Liver (tissue), 9 donors: ENCODE results near the gene COL20A1. TPM values are rescaled to one million over a fixed set of nuclear protein-coding genes. Genes with fewer than 3 reads are reported as not detected.

Experiments used
- DNase-seq: peaks from one replicate; pipeline ENCODE4 v3.0.0-alpha.2; 2017; ENCODE audit warnings: low spot score
- H3K27ac ChIP-seq, 2 donors: one replicate each; pipeline ENCODE4 v1.7.0; 2013; ENCODE audit warnings: inconsistent platforms in 2 of 2, low read length in 2 of 2, control low read depth in 1 of 2, low read depth in 1 of 2, mild to moderate bottlenecking in 1 of 2
- H3K27me3 ChIP-seq, 4 donors: one replicate each; pipeline versions ENCODE4 v1.6.1 to v1.7.0; 2013; ENCODE audit warnings: low read length in 3 of 4, inconsistent platforms in 1 of 4, mild to moderate bottlenecking in 1 of 4, moderate library complexity in 1 of 4; ENCODE audit not compliant: control insufficient read depth in 4 of 4, insufficient read depth in 4 of 4
- H3K36me3 ChIP-seq, 4 donors: one replicate each; pipeline versions ENCODE4 v1.6.1 to v1.7.0; 2013; ENCODE audit warnings: low read length in 3 of 4, mild to moderate bottlenecking in 3 of 4, low read depth in 1 of 4, moderate library complexity in 1 of 4; ENCODE audit not compliant: control insufficient read depth in 4 of 4, insufficient read depth in 3 of 4
- H3K4me1 ChIP-seq, 4 donors: one replicate each; pipeline versions ENCODE4 v1.6.1 to v1.7.0; 2013; ENCODE audit warnings: low read length in 3 of 4, mild to moderate bottlenecking in 3 of 4, moderate library complexity in 1 of 4; ENCODE audit not compliant: control insufficient read depth in 4 of 4, insufficient read depth in 4 of 4
- H3K4me3 ChIP-seq, 3 donors: one replicate each; pipeline versions ENCODE4 v1.6.1 to v1.7.0; 2013; ENCODE audit warnings: low read length in 3 of 3, control low read depth in 1 of 3, low read depth in 1 of 3, mild to moderate bottlenecking in 1 of 3
- H3K9ac ChIP-seq, 2 donors: one replicate each; pipeline ENCODE4 v1.7.0; 2013; ENCODE audit warnings: low read length in 2 of 2, mild to moderate bottlenecking in 2 of 2, moderate library complexity in 2 of 2, control low read depth in 1 of 2, low read depth in 1 of 2
- H3K9me3 ChIP-seq, 4 donors: one replicate each; pipeline versions ENCODE4 v1.6.1 to v1.7.0; 2013; ENCODE audit warnings: low read length in 3 of 4; ENCODE audit not compliant: control insufficient read depth in 4 of 4
- ATF3 ChIP-seq: IDR thresholded peaks from 2 replicates; pipeline ENCODE4 v1.6.1; 2016; ENCODE audit warnings: antibody characterized with exemption
- FOXA1 ChIP-seq: IDR thresholded peaks from 2 replicates; pipeline ENCODE4 v1.6.1; 2016; ENCODE audit warnings: antibody characterized with exemption
- HNF4A ChIP-seq, 2 donors: conservative IDR thresholded peaks; 2 replicates each; pipeline ENCODE4 v1.6.1; 2016; ENCODE audit warnings: antibody characterized with exemption in 2 of 2, mild to moderate bottlenecking in 2 of 2
- NR2F2 ChIP-seq: IDR thresholded peaks from 2 replicates; pipeline ENCODE4 v1.6.1; 2016; ENCODE audit warnings: antibody characterized with exemption
- REST ChIP-seq: IDR thresholded peaks from 2 replicates; pipeline ENCODE4 v1.6.1; 2016; ENCODE audit warnings: antibody characterized with exemption, mild to moderate bottlenecking
- RXRA ChIP-seq, 2 donors: IDR thresholded peaks; 2 replicates each; pipeline ENCODE4 v1.6.1; 2017 to 2018; ENCODE audit warnings: antibody characterized with exemption in 2 of 2, mild to moderate bottlenecking in 1 of 2
- SP1 ChIP-seq: IDR thresholded peaks from 2 replicates; pipeline ENCODE4 v1.6.1; 2018; ENCODE audit warnings: antibody characterized with exemption, mild to moderate bottlenecking
- YY1 ChIP-seq: IDR thresholded peaks from 2 replicates; pipeline ENCODE4 v1.6.1; 2016; ENCODE audit warnings: antibody characterized with exemption, mild to moderate bottlenecking
- ZBTB33 ChIP-seq: IDR thresholded peaks from 2 replicates; pipeline ENCODE4 v1.6.1; 2016; ENCODE audit warnings: antibody characterized with exemption
- WGBS: extraction: QIAGEN DNeasy Blood & Tissue Kit; methylation state at CpG from one replicate; pipeline ENCODE4 v1.1.7; 2013; 5-methylcytosine and 5-hydroxymethylcytosine counted together
- polyA plus RNA-seq, 2 donors: library from polyadenylated mRNA; stranded (reverse) in 1 of 2; unstranded in 1 of 2; fragments of 200-250 nt in 1 of 2; fragments of >200 nt in 1 of 2; fragmentation: Nextera tagmentation in 1 of 2; extraction: Ambion mirVana in 1 of 2; gene quantifications; one replicate each; pipeline versions ENCODE4 v1.2.1 to v1.2.3, GENCODE V29; 2013 to 2015
- total RNA-seq, 2 donors: library from RNA; depleted of rRNA; stranded (reverse); fragments of >200 nt; gene quantifications; one replicate each; pipeline ENCODE4 v1.2.3, GENCODE V29; 2014
- donor health status: healthy.
- donor health status: healthy.
- donor health status: healthy.
- donor health status: healthy.
- donor health status: healthy.

The COL20A1 gene
- total and polyA plus RNA-seq, 4 donors, result not detected

GRCh38 chr20:63261795-63262528, 31.0 kb upstream of the COL20A1 start:
- H3K9ac ChIP-seq, result no peak overlapping the region
- peaks cover 0 to 3% (median 1%) of the 10 kb centered on the region in 4 donors for H3K4me1 ChIP-seq
- no peak for TF ChIP-seq NR2F2
- TF ChIP-seq FOXA1, result no peak
- TF ChIP-seq YY1, result no peak
- no peak for TF ChIP-seq HNF4A (conservative IDR thresholded peaks at IDR 0.05)
- no peak for TF ChIP-seq RXRA (IDR thresholded peaks at IDR 0.05)
- no peak for TF ChIP-seq REST
- TF ChIP-seq SP1, result no peak
- peaks cover 0 to 2% (median under 1%) of the 10 kb centered on the region in 4 donors for H3K27me3 ChIP-seq
- H3K4me3 ChIP-seq, result no peak overlapping the region
- H3K27ac ChIP-seq, result no peak overlapping the region
- WGBS, result 53% methylated on average over 30 of the region's 30 CpGs
- H3K9me3 ChIP-seq, result no peaks in the 10 kb centered on the region
- no peak for DNase-seq
- H3K36me3 ChIP-seq, result no peaks in the 10 kb centered on the region

GRCh38 chr20:63262836-63263235, 30.1 kb upstream of the COL20A1 start:
- no peaks in the 10 kb centered on the region for H3K9me3 ChIP-seq
- no peaks in the 10 kb centered on the region for H3K36me3 ChIP-seq
- H3K9ac ChIP-seq, result no peak overlapping the region
- 79% methylated on average over 9 of the region's 9 CpGs for WGBS
- H3K4me3 ChIP-seq, result no peak overlapping the region
- no peak for TF ChIP-seq REST
- no peak for TF ChIP-seq NR2F2
- no peak for TF ChIP-seq ATF3
- no peak for TF ChIP-seq ZBTB33
- TF ChIP-seq YY1, result no peak
- no peak for DNase-seq
- H3K27me3 ChIP-seq, result peaks cover 0 to 2% (median under 1%) of the 10 kb centered on the region in 4 donors
- H3K4me1 ChIP-seq, result peaks cover 0 to 3% (median 1%) of the 10 kb centered on the region in 4 donors
- no peak overlapping the region for H3K27ac ChIP-seq
